ENCODE measurements around the gene POLR2B.

POLR2B gene

DNA sequence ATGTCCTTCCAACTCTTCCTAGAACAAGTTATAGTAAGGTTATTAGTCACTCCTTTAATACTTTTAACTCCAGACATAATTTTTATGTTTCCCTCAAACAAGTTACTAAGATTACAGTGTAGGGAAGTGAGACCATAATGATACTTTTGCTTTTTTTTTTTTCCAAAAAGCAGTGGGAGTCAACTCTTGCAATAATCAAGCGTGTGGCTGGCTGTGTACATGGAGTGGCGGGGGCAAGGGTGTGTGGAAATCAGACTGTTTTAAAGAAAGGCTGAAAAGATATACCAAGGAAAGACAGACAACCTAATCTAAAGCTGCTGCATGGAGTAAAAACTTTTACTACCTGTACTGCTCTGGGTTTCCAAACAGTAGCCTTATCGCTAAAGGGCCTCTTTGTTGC is 5.4 kb upstream of the POLR2B start:
- no peak for DNase-seq
- Mint-ChIP-seq H3K27me3 (no peaks in the 10 kb centered on the region), H3K4me1 (ENCODE audit: low read depth) (peaks cover 43% of the 10 kb centered on the region), H3K9me3 (peaks cover 12% of the 10 kb centered on the region), H3K4me3 (peak overlapping the region; percentile 38), H3K36me3 (ENCODE audit: low read depth) (peaks cover 90% of the 10 kb centered on the region), H3K27ac (peak overlapping the region; percentile 91)

DNA sequence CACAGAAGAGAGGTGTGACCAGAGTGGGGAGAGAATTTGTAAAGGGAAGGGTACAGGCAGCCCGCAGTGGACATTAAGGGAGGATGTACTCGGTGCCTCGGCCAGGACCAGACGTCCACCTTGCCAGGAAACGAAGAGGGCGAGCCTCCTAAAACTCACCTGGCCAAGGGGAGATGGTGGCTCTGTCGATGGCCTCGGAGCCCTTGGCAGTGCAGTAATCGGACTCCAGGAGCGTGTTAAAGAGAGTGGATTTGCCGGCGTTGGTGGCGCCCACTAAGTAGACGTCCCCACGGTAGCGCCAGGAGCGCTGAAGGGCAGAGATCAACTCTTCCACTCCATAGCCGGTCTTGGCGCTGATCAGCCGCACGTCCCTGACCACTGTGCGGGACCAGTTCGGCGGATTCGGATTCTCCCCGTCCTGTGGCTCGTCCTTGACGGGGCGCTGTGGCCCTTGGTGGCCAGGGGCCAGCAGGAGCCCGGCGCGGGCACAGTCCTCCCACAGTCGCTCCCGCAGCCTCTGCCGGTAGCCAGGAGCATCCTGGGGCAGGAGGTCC is 2.3 kb upstream of the POLR2B start:
- Mint-ChIP-seq H3K4me1 (ENCODE audit: low read depth) (peaks cover 54% of the 10 kb centered on the region), H3K36me3 (ENCODE audit: low read depth) (peaks cover 88% of the 10 kb centered on the region), H3K9me3 (peaks cover 12% of the 10 kb centered on the region), H3K4me3 (peak overlapping the region; percentile 99), H3K27ac (peak overlapping the region; percentile 86), H3K27me3 (no peaks in the 10 kb centered on the region)
- DNase-seq: no peak

DNA sequence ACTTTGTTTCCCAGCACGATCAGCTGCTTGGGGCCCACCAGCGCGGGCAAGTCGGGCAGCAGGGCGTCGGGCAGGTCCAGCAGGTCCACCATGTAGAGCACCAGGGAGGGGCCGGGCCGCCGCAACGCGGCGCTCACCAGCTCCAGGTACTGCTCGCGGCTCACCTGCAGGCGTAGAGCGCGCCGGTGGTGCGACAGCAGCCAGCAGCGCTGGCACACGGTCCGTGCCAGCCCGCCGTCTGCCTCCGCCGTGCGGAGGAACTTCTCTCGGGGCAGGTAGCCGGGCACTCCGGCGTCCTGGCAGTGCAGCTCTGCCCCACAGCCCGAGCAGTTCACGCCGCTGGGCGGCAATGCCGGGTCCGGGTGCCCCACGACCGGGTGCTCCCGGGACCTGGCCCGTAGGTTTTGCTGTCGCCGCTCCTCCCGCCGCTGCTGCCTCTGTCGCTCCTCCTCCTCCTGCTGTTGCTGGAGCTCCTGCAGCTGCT is 1.8 kb upstream of the POLR2B start:
- Mint-ChIP-seq H3K27ac (peak overlapping the region; percentile 100), H3K9me3 (peaks cover 12% of the 10 kb centered on the region), H3K4me1 (ENCODE audit: low read depth) (peaks cover 54% of the 10 kb centered on the region), H3K27me3 (no peaks in the 10 kb centered on the region), H3K4me3 (peak overlapping the region; percentile 99), H3K36me3 (ENCODE audit: low read depth) (peaks cover 88% of the 10 kb centered on the region)
- no peak for DNase-seq

DNA sequence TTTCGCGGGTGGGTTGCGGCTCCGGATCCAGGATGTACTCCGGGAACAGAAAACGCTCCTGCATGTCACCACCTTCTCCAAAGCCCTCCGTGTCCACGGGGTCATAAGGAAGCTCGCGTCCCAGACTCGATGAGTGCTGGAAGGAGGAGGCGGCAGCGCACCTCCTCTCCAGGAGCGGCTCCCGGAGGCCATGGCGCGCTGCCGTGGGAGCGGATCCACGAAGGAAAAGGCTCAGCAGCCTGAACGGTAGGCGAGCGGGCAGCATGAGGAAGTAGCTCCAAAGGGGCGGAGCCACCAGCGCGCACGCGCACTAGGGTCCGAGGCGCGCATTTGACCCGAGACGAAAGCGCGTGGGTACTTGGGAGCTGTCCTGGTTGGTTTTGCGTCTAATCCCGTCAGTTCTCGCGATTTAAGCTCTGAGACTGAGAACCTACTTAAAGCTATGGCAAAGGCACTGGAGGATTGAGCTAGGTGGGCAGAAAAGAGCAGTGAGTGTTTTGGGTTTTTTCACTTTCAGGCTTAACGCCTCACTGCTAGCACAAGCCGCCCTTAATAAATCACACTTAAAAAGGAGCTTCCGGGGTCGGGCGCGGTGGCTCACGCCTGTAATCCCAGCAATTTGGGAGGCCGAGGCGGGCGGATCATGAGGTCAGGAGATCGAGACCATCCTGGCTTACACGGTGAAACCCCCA is 1.2 kb upstream of the POLR2B start, which contains the start of gene NOA1:
NOA1 (minus strand) TSS at position 286 of the 692 bp plus-strand sequence; CDS start at position 265, 21 bp downstream.
- Mint-ChIP-seq H3K9me3 (peaks cover 9% of the 10 kb centered on the region), H3K36me3 (ENCODE audit: low read depth) (peaks cover 87% of the 10 kb centered on the region), H3K4me1 (ENCODE audit: low read depth) (peaks cover 53% of the 10 kb centered on the region), H3K27ac (peak within 1 kb of the TSS; percentile 100), H3K27me3 (no peaks in the 10 kb centered on the region), H3K4me3 (peak within 1 kb of the TSS; percentile 99)
- DNase-seq: peak; percentile 99

DNA sequence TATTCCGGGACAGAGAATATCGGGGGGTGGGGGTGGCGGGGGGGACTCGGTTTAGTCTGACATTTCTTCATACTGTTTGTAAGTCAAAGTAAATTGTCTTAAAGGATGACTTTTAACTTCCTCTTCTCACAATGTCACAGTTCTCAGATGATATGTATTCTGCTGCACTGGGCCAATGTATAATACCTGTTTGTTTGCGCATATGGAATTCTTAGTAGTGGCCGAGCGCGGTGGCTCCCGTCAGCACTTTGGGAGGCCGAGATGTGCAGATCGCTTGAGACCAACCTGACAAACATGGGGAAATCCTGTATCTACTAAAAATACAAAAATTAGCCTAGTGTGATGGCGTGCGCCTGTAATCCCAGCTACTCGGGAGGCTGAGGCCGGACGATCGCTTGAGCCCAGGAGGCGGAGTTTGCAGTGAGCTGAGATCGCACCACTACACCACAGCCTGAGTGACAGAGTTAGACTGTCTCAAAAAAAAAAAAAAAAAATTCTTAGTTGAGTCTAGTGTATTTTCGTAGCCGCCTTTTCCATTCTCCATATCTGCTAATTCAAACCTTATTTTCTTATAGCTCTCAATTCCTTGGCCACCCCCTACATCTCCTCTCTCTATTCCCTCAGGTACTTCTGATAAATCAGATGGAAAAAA is 851 bp downstream of the POLR2B start:
- DNase-seq: peak; percentile 54
- Mint-ChIP-seq H3K36me3 (ENCODE audit: low read depth) (peaks cover 85% of the 10 kb centered on the region), H3K27ac (peak overlapping the region; percentile 100), H3K27me3 (no peaks in the 10 kb centered on the region), H3K9me3 (no peaks in the 10 kb centered on the region), H3K4me3 (peak overlapping the region; percentile 99), H3K4me1 (ENCODE audit: low read depth) (peaks cover 51% of the 10 kb centered on the region)

DNA sequence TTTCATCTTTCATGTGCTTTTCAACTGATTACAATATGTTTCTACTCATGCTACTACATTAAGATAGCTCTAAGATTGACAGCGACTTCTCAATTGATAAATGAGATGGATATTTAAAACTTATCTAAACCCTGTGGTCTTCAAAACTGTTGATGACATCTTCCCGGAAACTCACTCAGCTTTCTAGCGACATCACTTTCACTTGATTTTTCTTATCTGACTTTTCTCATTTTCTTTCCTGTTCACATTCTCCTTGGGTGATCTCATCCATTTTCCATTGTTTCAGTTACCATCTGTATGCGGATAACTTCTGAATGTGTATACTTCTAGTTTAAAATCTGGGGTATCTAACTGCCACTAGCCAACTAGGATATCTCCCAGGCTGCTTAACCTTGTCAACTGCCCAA is 3.1 kb downstream of the POLR2B start:
- H3K27me3 Mint-ChIP-seq: no peaks in the 10 kb centered on the region
- peaks cover 53% of the 10 kb centered on the region for H3K4me1 Mint-ChIP-seq (ENCODE audit: low read depth)
- no peaks in the 10 kb centered on the region for H3K9me3 Mint-ChIP-seq
- peaks cover 84% of the 10 kb centered on the region for H3K36me3 Mint-ChIP-seq (ENCODE audit: low read depth)
- DNase-seq: no peak
- H3K4me3 Mint-ChIP-seq: peak overlapping the region; percentile 99
- H3K27ac Mint-ChIP-seq: peak overlapping the region; percentile 100

DNA sequence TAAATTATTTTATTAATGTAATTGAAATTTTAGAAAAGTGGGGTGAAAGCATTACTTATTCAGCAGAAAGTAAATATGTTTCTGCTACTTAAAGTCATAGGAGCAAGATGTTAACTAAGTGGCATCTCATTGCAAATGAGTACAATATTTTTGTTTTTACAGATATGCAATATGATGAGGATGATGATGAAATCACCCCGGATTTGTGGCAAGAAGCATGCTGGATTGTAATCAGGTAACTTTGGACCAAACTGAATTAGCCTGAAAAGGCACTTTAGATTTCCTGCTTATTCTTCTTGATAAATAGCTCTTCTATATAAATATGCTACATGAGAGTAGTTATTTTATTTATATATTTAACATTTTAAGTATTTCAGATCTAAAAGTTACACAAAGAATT is 7.5 kb downstream of the POLR2B start:
- Mint-ChIP-seq H3K9me3 (no peaks in the 10 kb centered on the region), H3K27me3 (no peaks in the 10 kb centered on the region), H3K27ac (no peak overlapping the region), H3K36me3 (ENCODE audit: low read depth) (peaks cover 91% of the 10 kb centered on the region), H3K4me3 (no peak overlapping the region), H3K4me1 (ENCODE audit: low read depth) (peaks cover 67% of the 10 kb centered on the region)
- no peak for DNase-seq

DNA sequence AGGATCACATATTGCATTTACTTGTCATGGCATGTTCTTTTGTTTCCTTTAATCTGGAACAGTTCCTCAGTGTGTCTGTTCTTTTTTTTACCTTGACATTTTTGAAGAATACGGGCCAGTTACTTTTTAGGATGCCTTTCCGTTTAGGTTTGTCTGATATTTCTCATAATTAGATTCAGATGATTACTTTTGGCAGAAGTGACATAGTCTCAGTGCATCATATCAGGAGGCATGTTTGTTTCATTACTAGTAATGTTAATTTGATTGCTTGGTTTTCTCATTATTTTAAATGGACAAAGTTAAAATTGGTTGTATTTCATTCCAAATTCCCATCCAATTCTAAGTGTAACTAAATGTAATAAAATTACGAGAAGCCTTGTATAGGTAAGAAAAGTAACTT is 8.3 kb downstream of the POLR2B start:
- Mint-ChIP-seq H3K4me1 (ENCODE audit: low read depth) (peaks cover 67% of the 10 kb centered on the region), H3K4me3 (no peak overlapping the region), H3K27ac (no peak overlapping the region), H3K9me3 (no peaks in the 10 kb centered on the region), H3K27me3 (no peaks in the 10 kb centered on the region), H3K36me3 (ENCODE audit: low read depth) (peaks cover 91% of the 10 kb centered on the region)
- no peak for DNase-seq

DNA sequence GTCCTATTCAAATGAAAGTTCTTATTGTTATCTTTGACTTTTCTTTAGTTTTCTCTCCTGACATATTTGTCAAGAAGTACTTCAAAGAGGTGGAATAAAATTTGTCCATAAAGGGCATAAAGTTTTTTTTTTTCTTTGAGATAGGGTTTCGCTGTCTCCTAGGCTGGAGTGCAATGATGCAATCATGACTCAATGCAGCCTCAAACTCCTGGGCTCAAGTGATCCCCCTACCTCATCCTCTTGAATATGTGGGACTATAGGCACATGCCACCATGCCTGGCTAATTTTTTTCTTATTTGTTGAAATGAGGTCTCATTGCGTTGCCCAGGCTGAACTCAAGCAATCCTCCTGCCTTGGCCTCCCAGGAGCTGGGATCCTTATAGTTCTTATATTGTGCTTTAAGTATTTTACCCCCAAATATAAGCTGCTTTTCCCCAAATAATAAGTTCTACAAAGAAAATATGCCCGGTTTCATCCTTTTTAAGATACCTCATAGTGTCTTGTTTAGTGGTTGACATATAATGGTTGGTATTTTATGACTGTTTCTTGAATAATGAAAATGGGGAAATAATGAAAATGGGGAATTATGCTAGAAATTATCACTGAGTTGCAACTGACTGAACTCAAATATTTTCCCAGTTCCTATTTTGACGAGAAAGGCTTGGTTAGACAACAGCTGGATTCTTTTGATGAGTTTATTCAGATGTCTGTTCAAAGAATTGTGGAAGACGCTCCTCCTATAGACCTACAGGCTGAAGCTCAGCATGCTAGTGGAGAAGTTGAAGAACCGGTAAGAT is 11.6 kb downstream of the POLR2B start:
- no peak for DNase-seq
- Mint-ChIP-seq H3K27ac (peak overlapping the region; percentile 48), H3K4me3 (no peak overlapping the region), H3K9me3 (no peaks in the 10 kb centered on the region), H3K4me1 (ENCODE audit: low read depth) (peaks cover 45% of the 10 kb centered on the region), H3K27me3 (no peaks in the 10 kb centered on the region), H3K36me3 (ENCODE audit: low read depth) (peaks cover 97% of the 10 kb centered on the region)

DNA sequence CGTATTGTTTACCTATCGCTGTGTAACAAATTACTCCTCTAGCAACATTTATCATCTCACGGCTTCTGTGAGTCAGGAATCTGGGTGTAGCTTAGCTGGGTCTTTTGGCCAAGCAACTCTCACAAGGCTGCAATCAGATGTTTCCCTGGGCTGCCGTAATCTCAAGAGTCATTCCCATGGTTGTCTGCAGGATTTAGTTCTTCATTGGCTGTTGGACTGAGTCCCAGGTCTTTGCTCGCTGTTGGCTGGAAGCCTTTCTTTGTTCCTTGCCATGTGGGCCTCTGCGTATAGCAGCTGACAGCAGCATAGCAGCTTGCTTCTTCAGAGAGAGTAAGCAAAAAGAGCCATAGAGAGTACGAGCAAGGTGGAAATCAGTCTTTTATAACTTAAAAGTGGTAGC is 16.8 kb downstream of the POLR2B start:
- no peaks in the 10 kb centered on the region for H3K9me3 Mint-ChIP-seq
- H3K4me1 Mint-ChIP-seq (ENCODE audit: low read depth): peaks cover 24% of the 10 kb centered on the region
- peaks cover 95% of the 10 kb centered on the region for H3K36me3 Mint-ChIP-seq (ENCODE audit: low read depth)
- no peak for DNase-seq
- no peak overlapping the region for H3K4me3 Mint-ChIP-seq
- H3K27me3 Mint-ChIP-seq: no peaks in the 10 kb centered on the region
- peak overlapping the region; percentile 58 for H3K27ac Mint-ChIP-seq

DNA sequence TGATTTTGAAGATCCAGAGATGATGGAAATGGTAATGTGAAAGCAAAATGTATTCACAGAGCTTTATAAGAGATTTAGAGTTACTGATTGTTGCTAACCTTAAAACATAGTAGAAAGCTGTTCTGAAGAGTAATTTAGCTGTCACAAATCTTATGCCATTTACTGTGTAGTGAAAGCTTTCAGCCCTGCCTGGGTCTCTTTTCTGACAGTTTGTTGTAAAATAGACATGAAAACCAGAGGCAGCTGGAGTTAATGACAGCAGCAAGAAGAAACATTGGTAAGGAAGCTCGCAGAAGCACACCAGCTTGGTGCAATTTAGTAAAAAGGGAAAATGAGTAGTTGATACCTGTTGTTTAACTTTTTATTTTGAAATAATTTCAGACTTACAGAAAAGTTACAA is 21.1 kb downstream of the POLR2B start:
- no peak for DNase-seq
- Mint-ChIP-seq H3K4me3 (no peak overlapping the region), H3K27me3 (no peaks in the 10 kb centered on the region), H3K9me3 (no peaks in the 10 kb centered on the region), H3K4me1 (ENCODE audit: low read depth) (peaks cover 8% of the 10 kb centered on the region), H3K36me3 (ENCODE audit: low read depth) (peaks cover 94% of the 10 kb centered on the region), H3K27ac (no peak overlapping the region)

DNA sequence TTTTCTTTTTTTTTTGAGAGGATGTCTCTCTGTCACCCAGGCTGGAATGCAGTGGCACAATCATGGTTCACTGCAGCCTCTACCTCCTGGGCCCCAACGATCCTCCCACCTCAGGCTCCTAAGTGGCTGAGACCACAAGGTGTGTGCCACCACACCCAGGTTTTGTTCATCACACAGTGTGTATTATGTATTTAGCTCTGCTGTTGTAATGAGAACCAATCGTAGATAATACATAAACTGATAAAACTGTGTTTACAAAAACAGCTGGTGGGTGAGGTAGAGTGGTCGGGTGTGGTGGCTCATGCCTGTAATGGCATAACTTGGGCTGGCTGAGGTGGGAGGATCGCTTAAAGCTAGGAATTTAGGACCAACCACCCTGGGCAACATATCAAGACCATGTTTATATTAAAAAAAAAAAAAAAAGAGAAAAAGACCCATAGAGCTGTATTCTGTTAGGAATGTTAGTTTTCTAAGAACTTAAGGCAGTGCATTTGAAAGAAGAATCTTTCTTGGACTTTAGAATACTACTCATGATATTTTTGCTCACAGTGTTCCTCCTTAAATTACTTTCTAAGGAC is 34.9 kb downstream of the POLR2B start:
- Mint-ChIP-seq H3K27me3 (no peaks in the 10 kb centered on the region), H3K4me3 (no peak overlapping the region), H3K4me1 (ENCODE audit: low read depth) (no peaks in the 10 kb centered on the region), H3K27ac (peak overlapping the region; percentile 38), H3K9me3 (no peaks in the 10 kb centered on the region), H3K36me3 (ENCODE audit: low read depth) (peaks cover 85% of the 10 kb centered on the region)
- no peak for DNase-seq

DNA sequence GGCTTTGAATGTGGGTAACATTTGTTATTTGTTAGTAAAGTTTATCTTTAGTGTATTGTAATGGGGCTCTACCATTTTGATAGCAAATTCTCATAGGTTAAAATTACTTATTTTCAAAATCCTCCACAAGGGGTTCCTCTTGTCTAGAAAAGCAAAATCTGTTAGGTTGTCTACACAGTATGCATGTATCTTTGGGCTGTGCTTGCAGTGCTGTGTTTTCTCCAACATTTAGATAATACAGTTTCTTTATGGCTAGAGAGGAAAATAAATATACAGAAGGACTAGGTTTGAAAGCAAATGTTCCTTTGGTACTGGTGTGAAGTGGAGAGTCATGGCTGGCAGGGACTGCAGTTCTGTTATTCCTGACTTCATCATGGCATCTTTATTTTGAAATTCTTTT is 40.3 kb downstream of the POLR2B start:
- Mint-ChIP-seq H3K27ac (peak overlapping the region; percentile 27), H3K27me3 (no peaks in the 10 kb centered on the region), H3K9me3 (no peaks in the 10 kb centered on the region), H3K4me1 (ENCODE audit: low read depth) (no peaks in the 10 kb centered on the region), H3K36me3 (ENCODE audit: low read depth) (peaks cover 92% of the 10 kb centered on the region), H3K4me3 (no peak overlapping the region)
- DNase-seq: no peak

DNA sequence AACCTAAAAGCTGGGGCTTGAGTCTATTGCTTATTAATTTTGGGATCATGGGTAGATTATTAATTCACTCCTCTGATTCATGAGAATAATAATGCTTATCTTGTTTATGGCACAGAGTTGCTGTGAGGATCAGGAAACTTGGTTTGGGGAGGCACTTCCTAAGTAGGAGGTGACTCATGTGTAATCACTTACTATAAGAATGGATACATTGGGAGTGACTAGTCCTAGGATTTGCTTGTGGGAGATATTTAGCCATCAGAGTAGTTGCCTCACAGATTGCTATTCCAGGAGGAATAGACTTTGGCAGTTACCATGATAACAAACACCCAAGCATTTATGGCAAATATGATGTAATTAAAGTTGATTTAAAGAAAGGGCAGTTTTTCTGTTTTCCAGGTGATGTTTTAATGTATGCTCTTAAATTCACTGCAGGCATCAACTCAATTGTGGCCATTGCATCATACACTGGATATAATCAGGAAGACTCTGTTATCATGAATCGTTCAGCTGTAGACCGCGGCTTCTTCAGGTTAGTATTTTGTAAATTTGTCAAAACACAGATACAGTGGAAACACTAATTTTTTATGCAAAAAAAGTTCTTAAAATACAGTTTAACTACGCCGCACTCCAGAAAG is 41.9 kb downstream of the POLR2B start:
- DNase-seq: no peak
- H3K27me3 Mint-ChIP-seq: no peaks in the 10 kb centered on the region
- H3K9me3 Mint-ChIP-seq: no peaks in the 10 kb centered on the region
- peaks cover 94% of the 10 kb centered on the region for H3K36me3 Mint-ChIP-seq (ENCODE audit: low read depth)
- H3K27ac Mint-ChIP-seq: peak overlapping the region; percentile 72
- H3K4me3 Mint-ChIP-seq: no peak overlapping the region
- no peaks in the 10 kb centered on the region for H3K4me1 Mint-ChIP-seq (ENCODE audit: low read depth)

Data from activated T-cell treated with anti-CD3 and anti-CD28 coated beads, Interleukin-2, amount 50 U/mL, for 24 hours (primary cell).